Diencephalon (tissue), 1 donor: ENCODE data around the gene NUTM2A. TPM values are rescaled to one million over a fixed set of nuclear protein-coding genes. Genes with fewer than 3 reads are reported as not detected.

Experiments
- total RNA-seq: library from RNA; depleted of rRNA; stranded (reverse); fragments of >200 nt; gene quantifications from one replicate; pipeline ENCODE4 v1.2.3, GENCODE V29; 2014

NUTM2A gene
- 2.3 TPM for total RNA-seq

GRCh38 chr10:87225148-87225547, at the start of gene NUTM2A:
TSS of gene NUTM2A (plus strand) at chr10:87225448. CDS start at chr10:87225831, 383 bp downstream.

Other genes starting within 250 kb of the NUTM2A start
- not detected for gene FAM25A, start 205.2 kb upstream of the NUTM2A start, total RNA-seq
- gene GLUD1, start 130.6 kb upstream of the NUTM2A start, total RNA-seq: 407 TPM
- gene SHLD2, start 130.2 kb upstream of the NUTM2A start, total RNA-seq: 36.9 TPM
- 7.8 TPM for gene NUTM2D, start 132.3 kb downstream of the NUTM2A start, total RNA-seq